ENCODE results near the gene POGLUT3.

GRCh38 chr11:108518581-108518980 lies 20.4 kb upstream of the POGLUT3 start:
- TF ChIP-seq CTCF (IDR thresholded peaks at IDR 0.05), result no peak
- TF ChIP-seq POLR2AphosphoS5 (IDR thresholded peaks at IDR 0.05; ENCODE audit: low read depth, low read length), result no peak
- TF ChIP-seq REST (IDR thresholded peaks at IDR 0.05; ENCODE audit: insufficient read depth in 1 of 2, low read depth in 2 of 2, low read length in 1 of 2), result no peak
- TF ChIP-seq SIN3A (IDR thresholded peaks at IDR 0.05; ENCODE audit: borderline replicate concordance, insufficient read depth, low read depth, low read length), result no peak
